ENCODE results near the gene MANBA.
"Not testable (repeated sequence)": the region's sequence is repeated elsewhere in the genome, so short reads cannot be mapped to it uniquely, and the experiment has no call there.

Gene MANBA

GRCh38 chr4:102733084-102733483 is 27.7 kb downstream of the MANBA start:
- FAIRE-seq (no peak), DNase-seq (ENCODE audit: insufficient read length, low spot score) (no peak)
- TF ChIP-seq, protein P1, sequence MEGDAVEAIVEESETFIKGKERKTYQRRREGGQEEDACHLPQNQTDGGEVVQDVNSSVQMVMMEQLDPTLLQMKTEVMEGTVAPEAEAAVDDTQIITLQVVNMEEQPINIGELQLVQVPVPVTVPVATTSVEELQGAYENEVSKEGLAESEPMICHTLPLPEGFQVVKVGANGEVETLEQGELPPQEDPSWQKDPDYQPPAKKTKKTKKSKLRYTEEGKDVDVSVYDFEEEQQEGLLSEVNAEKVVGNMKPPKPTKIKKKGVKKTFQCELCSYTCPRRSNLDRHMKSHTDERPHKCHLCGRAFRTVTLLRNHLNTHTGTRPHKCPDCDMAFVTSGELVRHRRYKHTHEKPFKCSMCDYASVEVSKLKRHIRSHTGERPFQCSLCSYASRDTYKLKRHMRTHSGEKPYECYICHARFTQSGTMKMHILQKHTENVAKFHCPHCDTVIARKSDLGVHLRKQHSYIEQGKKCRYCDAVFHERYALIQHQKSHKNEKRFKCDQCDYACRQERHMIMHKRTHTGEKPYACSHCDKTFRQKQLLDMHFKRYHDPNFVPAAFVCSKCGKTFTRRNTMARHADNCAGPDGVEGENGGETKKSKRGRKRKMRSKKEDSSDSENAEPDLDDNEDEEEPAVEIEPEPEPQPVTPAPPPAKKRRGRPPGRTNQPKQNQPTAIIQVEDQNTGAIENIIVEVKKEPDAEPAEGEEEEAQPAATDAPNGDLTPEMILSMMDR (IDR thresholded peaks at IDR 0.05; ENCODE audit: insufficient read depth, missing control alignments): no peak

DNA sequence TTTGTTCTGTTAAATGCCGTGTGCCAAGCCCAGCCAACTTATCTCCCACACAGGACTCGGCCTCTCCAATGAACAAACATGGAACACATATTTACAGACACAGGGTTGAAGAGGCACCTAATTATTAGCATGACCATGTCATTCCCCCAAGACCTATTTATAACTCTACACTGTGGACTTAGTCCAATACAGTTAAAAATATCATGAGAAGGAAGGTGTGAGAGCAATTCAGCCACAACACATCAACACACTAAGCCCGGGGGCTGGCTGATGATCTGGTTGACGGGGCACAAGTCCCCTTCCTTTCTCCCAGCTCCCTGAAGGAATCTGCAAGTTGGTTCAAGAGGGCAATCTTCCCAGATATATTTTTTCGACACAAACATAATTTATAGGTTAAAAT is 28.1 kb downstream of the MANBA start:
- TF ChIP-seq, protein P1 (IDR thresholded peaks at IDR 0.05; ENCODE audit: insufficient read depth, missing control alignments): no peak
- DNase-seq (ENCODE audit: insufficient read length, low spot score): no peak
- no peak for FAIRE-seq

- no peak for FAIRE-seq
Measured at GRCh38 chr4:102730968-102731533, 29.7 kb downstream of the MANBA start.

DNA sequence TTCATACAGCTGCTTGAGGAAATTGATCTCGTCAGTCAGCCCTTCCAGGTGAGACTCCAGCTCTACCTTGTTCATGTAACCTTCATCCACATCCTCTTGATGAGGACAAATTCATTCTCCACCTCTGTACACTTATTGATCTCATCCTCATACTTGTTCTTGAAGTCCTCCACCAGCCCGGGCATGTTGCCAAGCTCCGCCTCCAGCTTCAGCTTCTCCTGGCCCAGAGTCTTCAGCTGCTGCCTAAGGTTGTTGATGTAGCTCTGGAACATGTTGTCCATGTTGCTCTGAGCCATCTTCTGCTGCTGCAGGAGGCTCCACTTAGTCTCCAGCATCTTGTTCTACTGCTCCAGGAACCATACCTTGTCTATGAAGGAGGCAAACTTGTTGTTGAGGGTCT is 31.3 kb downstream of the MANBA start:
- not testable (repeated sequence) for DNase-seq (ENCODE audit: insufficient read length, low spot score); FAIRE-seq

More at GRCh38 chr4:102730968-102731533, 29.7 kb downstream of the MANBA start:
- DNase-seq (ENCODE audit: insufficient read length, low spot score): no peak
- TF ChIP-seq, protein P1 (IDR thresholded peaks at IDR 0.05; ENCODE audit: insufficient read depth, missing control alignments): no peak

DNA sequence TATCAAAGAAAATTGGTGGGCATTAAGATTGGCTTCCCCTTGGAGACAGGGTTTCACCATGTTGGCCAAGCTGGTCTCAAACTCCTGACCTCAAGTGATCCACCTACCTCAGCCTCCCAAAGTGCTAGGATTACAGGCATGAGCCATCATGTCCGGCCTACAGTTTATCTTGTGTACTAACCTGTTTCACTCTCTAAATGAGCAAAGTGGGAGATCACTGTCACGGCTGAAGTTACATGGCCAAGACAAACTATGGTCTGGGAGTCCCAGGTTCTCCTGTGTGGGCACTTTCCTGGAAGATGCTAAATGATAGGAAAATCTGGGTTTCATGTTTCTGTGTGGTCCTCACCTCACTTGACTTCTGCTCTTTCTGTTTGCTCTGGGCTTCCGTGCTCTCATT is 33.8 kb downstream of the MANBA start:
- FAIRE-seq; DNase-seq (ENCODE audit: insufficient read length, low spot score): not testable (repeated sequence)

GRCh38 chr4:102726068-102726467 is 34.7 kb downstream of the MANBA start:
- TF ChIP-seq, protein P1 (IDR thresholded peaks at IDR 0.05; ENCODE audit: insufficient read depth, missing control alignments): no peak
- FAIRE-seq (no peak), DNase-seq (ENCODE audit: insufficient read length, low spot score) (no peak)

DNA sequence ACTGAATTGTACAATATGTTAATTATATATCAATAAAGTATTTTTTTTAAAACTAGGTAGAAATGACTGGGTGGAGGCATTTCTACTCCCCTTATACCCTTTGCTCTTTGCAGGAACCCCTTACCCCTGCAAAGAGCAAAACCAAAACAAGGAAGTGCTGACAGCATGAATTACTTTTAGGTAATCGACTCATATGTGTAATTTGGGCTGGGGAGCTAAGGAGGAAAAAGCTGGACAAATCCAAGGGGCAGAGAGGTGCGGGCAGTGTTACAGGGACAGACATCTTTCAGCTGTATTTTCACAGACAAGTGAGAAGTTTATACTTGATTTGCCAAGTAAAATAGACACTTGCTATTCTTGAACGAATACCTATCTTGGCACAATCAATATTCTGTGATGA is 35.5 kb downstream of the MANBA start:
- DNase-seq (ENCODE audit: insufficient read length, low spot score): no peak
- TF ChIP-seq, protein P1 (IDR thresholded peaks at IDR 0.05; ENCODE audit: insufficient read depth, missing control alignments): no peak
- FAIRE-seq: no peak

- DNase-seq (ENCODE audit: insufficient read length, low spot score) (no peak), FAIRE-seq (no peak)
- TF ChIP-seq, protein P1 (IDR thresholded peaks at IDR 0.05; ENCODE audit: insufficient read depth, missing control alignments): no peak
Measured at GRCh38 chr4:102723511-102723910, 37.3 kb downstream of the MANBA start.

Measured in D721Med (cell line).